NOMO-1 treated with dmso at 0.1 percent for 144 hours (cell line): ENCODE measurements around the gene NFE2L2.
"Not testable (repeated sequence)": the region's sequence is repeated elsewhere in the genome, so short reads cannot be mapped to it uniquely, and the experiment has no call there.

Experiments used
- DNase-seq: peaks from one replicate; lab custom pipeline; 2025; ENCODE audit not compliant: unreplicated experiment; lab: John Stamatoyannopoulos, UW

The NFE2L2 gene

DNA sequence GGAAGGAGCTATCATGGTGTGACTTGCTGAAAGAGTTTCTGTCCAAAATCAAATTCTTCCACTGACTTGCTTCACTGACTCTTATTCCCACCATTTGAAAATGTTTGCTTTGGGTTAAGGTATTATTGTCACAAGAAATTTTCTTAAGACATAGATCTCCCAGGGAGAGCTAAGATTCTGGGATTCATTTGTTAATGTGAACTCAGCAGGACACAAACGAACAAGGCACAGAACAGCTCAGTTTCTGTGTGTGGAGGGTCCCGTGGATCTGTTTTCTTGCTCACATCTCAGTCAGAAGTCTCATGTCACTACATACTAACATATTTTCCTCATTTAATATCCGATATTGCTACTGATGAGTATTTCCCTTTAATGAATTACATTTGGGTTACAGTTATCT is 60.1 kb downstream of the NFE2L2 start:
- DNase-seq = no peak

DNA sequence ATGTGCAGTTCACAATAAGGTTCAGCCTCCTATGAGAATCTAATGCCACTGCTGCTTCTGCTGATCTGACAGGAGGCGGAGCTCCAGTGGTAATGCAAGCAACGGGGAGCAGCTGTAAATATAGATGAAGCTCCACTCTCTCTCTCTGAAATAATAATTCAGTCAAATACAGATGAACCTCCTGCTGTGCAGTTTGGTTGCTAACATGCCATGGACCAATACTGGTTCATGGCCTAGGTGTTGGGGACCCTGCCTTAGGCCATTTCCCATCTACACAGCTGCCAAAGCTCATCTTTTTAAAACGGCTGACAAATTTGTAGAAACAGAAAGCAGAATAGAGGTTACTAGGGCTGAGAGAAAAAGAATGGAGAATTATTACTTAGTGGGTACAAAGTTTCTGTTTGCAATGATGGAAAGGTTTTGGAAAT is 62.6 kb downstream of the NFE2L2 start:
- DNase-seq = no peak

DNA sequence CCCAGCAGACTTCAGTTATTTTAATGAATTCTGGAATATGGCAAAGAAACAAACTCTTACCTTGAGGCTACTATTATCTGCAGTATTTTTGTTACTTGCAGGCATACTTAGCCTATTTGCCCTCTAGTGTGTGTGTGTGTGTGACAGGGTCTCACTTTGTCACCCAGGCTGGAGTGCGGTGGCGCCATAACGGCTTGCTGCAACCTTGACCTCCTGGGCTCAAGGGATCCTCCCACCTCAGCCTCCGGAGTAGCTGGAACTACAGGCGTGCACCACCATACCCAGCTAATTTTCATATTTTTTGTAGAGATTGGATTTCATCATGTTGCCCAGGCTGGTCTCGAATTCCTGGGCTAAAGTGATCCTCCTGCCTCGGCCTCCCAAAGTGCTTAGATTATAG is 64.1 kb downstream of the NFE2L2 start:
- not testable (repeated sequence) for DNase-seq

DNA sequence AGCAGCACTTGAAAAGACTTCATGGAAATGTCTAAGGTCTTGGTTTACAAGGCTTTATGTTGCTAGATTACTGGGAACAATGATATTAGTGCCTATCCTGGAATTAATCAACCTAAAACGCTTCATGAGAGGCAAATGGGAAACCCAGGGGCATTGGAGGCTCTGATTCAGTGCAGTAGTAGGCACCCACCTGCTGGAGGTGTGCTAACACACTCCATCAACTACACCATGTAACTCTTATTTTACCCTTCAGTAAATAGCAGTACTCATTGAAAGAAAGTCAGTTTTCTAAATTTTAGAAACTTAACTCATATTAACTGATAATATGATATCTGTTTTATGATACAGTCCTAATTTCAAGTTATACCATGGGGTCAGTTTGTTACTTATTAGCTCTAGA is 69.3 kb downstream of the NFE2L2 start:
- DNase-seq = no peak

DNA sequence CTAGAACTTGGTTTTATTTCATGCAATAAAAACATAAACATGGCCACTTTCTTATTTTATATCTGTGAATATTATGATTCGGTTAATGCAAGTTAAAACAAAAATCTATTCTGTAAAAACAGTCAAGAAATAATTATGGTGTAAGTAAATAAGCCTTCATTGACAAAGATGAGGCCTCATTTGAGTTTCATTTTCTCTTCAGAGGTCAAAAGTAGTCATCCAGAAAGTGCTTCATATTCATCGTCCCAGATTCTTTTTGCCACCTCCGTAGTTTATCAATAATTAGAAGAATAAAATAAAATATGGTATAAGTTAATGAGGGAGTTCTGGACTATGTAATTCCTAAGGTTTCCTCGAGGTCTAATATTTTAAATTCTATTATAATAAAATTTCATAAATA is 71.3 kb downstream of the NFE2L2 start:
- no peak for DNase-seq

DNA sequence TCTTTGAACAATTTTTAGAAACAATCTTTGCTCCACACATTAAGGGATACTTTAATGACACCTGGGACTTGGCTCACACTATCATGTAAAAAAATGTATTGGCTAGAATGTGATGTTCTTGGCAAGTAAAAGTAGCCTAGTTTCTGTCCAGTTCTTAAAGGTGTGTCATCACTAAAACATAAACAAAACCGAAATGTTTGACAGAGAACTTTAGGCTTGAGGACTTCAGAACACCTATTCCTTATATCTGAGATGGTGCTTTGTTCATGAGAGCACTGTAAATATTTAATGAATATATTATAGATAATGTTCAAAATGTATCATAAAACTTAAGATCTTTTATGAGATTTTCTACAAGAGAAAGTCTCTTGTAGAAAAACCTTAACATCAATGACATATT is 71.7 kb downstream of the NFE2L2 start:
- no peak for DNase-seq

DNA sequence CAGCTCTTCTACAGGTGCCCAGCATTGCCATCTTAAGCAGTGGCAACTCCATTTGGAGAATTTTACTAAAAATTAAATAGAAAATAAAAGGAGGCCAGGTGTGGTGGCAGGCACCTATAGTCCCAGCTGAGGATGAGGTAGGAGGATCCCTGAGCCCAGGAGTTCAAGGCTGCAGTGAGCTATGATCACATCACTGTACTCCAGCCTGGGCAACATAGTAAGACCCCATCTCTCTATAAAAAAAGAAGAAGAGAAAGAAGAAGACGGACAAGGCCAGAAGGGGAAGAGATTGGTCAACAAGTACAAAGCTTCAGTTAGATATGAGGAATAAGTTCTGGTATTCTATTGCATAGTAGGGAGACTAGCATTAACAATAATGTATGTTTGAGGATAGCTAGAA is 73.6 kb downstream of the NFE2L2 start:
- no peak for DNase-seq

DNA sequence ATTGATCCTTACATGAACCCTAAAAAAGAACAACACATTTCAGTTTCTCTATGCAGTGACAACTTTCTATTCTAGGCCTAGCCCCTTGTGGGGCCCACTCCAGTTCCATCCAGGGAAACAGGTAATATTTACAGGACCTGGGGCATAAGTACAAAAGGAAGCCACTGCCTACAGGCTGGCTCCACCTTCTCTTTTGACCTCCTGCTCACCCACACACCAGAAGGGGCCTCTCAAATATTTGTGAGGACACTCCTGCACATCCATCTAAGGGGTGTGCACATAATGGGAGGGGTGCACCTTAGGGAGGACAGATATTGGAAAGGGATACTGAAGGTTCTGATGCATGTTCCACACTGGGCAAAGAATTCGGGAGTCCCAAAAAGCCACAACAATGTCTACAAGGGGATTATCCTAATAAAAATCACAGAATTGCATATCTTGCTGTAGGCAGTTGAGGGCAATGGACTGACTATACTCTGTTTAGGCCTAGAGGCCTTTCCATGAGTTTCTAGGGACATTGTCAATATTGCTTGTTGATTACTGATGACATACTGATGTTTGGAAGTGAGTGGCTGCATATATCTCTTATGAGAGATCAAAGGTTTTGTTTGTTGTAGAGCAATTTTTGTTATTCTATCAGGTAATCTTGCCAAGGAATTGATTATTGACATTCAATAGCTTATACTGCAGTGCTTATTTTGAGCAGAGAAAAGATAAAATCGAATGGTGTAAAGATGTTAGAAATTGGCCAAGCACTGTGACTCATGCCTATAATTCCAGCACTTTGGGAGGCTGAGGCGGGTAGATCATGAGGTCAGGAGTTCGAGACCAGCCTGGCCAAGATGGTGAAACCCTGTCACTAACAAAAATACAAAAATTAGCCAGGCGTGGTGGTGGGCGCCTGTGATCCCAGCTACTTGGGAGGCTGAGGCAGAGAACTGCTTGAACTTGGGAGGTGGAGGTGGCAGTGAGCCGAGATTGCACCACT is 75.8 kb downstream of the NFE2L2 start:
- DNase-seq = no peak

DNA sequence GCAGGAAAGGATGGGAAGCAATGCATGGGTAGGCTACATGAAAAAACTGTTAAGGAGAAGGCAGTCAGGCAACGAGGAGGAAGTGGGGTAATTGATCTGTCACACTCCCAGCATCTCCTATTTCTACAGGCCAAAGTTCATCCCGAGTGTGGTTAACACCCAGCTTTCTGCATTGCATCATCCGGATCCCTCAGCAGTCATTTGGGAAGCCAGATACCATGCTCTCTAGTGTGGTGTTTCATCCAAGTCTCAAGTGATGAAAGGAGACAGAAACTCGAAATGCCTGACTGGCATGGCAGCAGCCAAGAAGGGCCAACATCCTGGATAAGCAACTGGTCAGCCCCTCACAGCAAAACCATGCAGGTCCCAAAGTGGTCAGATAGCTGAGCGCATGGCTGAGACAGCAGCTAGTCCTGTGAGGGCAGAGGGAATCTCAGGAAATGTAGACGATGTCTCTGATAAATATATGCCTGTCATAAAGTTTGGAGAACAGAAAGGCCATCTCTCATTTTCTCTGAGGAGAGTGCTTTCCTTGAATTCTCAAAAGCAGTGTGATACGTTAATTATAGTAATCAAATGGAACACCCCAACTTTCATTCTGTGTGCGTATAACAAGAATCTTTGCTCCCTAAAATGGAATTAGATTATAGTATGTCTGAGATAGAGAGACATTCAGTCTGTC is 76.8 kb downstream of the NFE2L2 start:
- no peak for DNase-seq

DNA sequence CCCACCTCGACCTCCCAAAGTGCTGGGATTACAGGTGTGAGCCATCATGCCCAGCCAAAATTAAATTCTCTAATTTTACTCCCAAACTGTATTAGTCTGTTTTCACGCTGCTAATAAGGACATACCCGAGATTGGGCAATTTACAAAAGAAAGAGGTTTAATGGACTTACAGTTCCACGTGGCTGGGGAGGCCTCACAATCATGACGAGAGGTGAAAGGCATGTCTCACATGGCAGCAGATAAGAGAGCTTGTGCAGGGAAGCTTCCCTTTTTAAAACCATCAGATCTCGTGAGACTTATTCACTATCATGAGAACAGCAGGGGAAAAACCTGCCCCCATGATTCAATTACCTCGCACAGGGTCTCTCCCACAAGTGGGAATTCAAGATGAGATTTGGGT is 78.5 kb downstream of the NFE2L2 start:
- not testable (repeated sequence) for DNase-seq

DNA sequence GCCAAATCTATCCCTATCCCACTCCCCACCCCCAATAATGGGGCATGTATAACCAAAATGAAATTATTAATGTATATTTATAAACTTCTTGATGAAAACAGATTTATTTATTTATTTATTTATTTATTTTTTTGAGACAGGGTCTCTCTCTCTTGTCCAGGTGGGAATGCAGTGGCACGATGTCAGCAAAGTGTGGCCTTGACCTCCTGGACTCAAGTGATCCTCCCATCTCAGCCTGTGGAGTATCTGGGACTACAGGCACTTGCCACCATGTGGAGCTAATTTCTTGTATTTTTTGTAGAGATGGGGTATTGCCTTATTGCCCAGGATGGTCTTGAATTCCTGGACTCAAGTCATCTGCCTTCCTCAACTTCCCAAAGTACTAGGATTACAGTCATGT is 79.9 kb downstream of the NFE2L2 start:
- DNase-seq = no peak

DNA sequence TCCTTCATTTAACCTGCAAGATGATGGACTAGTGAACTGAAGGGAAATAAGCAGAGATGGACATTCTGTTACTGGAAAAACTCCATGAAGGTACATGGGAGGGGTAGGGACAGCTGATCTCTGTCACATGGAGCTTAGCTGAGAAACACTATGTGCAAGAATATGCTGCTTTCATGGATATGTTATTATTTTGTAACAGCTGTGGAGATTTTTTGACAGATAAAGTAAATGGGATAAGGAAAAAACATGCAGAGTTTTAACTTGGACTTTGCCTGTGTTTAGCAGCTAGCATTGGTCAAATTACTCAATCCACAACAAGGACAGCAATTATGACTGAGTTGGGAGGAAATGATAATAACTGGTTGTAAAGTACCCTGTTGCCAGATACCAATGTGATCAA is 80.7 kb downstream of the NFE2L2 start:
- no peak for DNase-seq
